CD14-positive monocyte (primary cell): ENCODE measurements around the gene ACTL10. TPM values are rescaled to one million over a fixed set of nuclear protein-coding genes. Genes with fewer than 3 reads are reported as not detected.

ENCODE experiments used
- DNase-seq, 3 donors: peaks; one replicate each; pipeline ENCODE4 v3.0.0-alpha.2; 2011 to 2022
- H2AFZ ChIP-seq: 2 replicates; pipeline ENCODE4 v1.6.0; 2012; ENCODE audit warnings: mild to moderate bottlenecking, low read depth, low read length, inconsistent platforms; ENCODE audit not compliant: insufficient read depth, poor library complexity, severe bottlenecking
- H3K27ac ChIP-seq, 2 donors: 1 replicate in 1 of 2; 2 replicates in 1 of 2; pipeline ENCODE4 v1.5.1; 2012 to 2013; ENCODE audit warnings: low read length in 2 of 2, control low read depth in 1 of 2, inconsistent platforms in 1 of 2, low read depth in 1 of 2, mild to moderate bottlenecking in 1 of 2
- H3K27me3 ChIP-seq, 2 donors: one replicate each; pipeline versions ENCODE4 v1.6.0 to v1.6.1; 2011 to 2013; ENCODE audit warnings: low read length in 2 of 2; ENCODE audit not compliant: control insufficient read depth in 2 of 2, insufficient read depth in 2 of 2
- H3K36me3 ChIP-seq, 2 donors: replicated peaks in 1 of 2; 1 replicate in 1 of 2; 2 replicates in 1 of 2; pipeline versions ENCODE4 v1.5.1 to v1.6.1; 2012 to 2013; ENCODE audit warnings: low read length in 2 of 2, control low read depth in 1 of 2, inconsistent platforms in 1 of 2, mild to moderate bottlenecking in 1 of 2; ENCODE audit not compliant: insufficient read depth in 2 of 2, control insufficient read depth in 1 of 2
- H3K4me1 ChIP-seq, 2 donors: 1 replicate in 1 of 2; 2 replicates in 1 of 2; pipeline versions ENCODE4 v1.5.1 to v1.6.1; 2012 to 2013; ENCODE audit warnings: low read length in 2 of 2, control low read depth in 1 of 2, inconsistent platforms in 1 of 2, mild to moderate bottlenecking in 1 of 2, moderate library complexity in 1 of 2; ENCODE audit not compliant: insufficient read depth in 2 of 2, control insufficient read depth in 1 of 2
- H3K4me2 ChIP-seq: replicated peaks from 2 replicates; pipeline ENCODE3; 2012; ENCODE audit warnings: low read length, moderate library complexity, mild to moderate bottlenecking; ENCODE audit not compliant: poor library complexity, severe bottlenecking; ENCODE audit errors: extremely low read depth
- H3K4me3 ChIP-seq, 3 experiments: fragments of 200-600 bp in 1 of 3; sonication (generic) in 1 of 3; replicated peaks in 1 of 3; 1 replicate in 2 of 3; 2 replicates in 1 of 3; pipeline ENCODE4 v1.5.1; 2011 to 2013; ENCODE audit warnings: low read length in 3 of 3, mild to moderate bottlenecking in 3 of 3, control low read depth in 2 of 3, low read depth in 2 of 3, inconsistent platforms in 1 of 3, moderate library complexity in 1 of 3
- H3K79me2 ChIP-seq: 2 replicates; pipeline ENCODE4 v1.6.0; 2012; ENCODE audit warnings: mild to moderate bottlenecking, control low read depth, inconsistent platforms, low read length, moderate library complexity; ENCODE audit not compliant: insufficient read depth
- H3K9ac ChIP-seq: 2 replicates; pipeline ENCODE4 v1.6.0; 2017; ENCODE audit warnings: low read length, mild to moderate bottlenecking; ENCODE audit not compliant: insufficient read depth, poor library complexity, severe bottlenecking
- H3K9me3 ChIP-seq, 2 donors: replicated peaks in 1 of 2; 1 replicate in 1 of 2; 2 replicates in 1 of 2; pipeline versions ENCODE4 v1.5.1 to v1.6.1; 2012 to 2013; ENCODE audit warnings: low read length in 2 of 2, control low read depth in 1 of 2; ENCODE audit not compliant: control insufficient read depth in 1 of 2, insufficient read depth in 1 of 2
- H4K20me1 ChIP-seq: 2 replicates; pipeline ENCODE4 v1.6.0; 2012; ENCODE audit warnings: mild to moderate bottlenecking, low read length, control low read depth, moderate library complexity; ENCODE audit not compliant: insufficient read depth
- H3K27ac Mint-ChIP-seq, 7 donors: one replicate each; pipeline ENCODE4 v1.8.0; 2020; ENCODE audit warnings: mild to moderate bottlenecking in 7 of 7, mixed read lengths in 7 of 7, moderate library complexity in 6 of 7, inconsistent platforms in 2 of 7
- H3K27me3 Mint-ChIP-seq, 3 donors: one replicate each; pipeline ENCODE4 v1.8.0; 2021 to 2022; ENCODE audit warnings: low read depth in 3 of 3, mild to moderate bottlenecking in 3 of 3, mixed read lengths in 3 of 3, moderate library complexity in 3 of 3, inconsistent platforms in 1 of 3
- H3K36me3 Mint-ChIP-seq, 2 donors: one replicate each; pipeline ENCODE4 v1.8.0; 2020; ENCODE audit warnings: mixed read lengths in 2 of 2, inconsistent platforms in 1 of 2, mild to moderate bottlenecking in 1 of 2
- H3K4me1 Mint-ChIP-seq: one replicate; pipeline ENCODE4 v1.8.0; 2020; ENCODE audit warnings: mild to moderate bottlenecking, mixed read lengths
- H3K4me3 Mint-ChIP-seq, 2 donors: one replicate each; pipeline ENCODE4 v1.8.0; 2020; ENCODE audit warnings: mild to moderate bottlenecking in 2 of 2, mixed read lengths in 2 of 2, moderate library complexity in 1 of 2
- H3K9me3 Mint-ChIP-seq, 7 donors: one replicate each; pipeline ENCODE4 v1.8.0; 2020 to 2022; ENCODE audit warnings: mixed read lengths in 7 of 7, mild to moderate bottlenecking in 6 of 7, moderate library complexity in 6 of 7, inconsistent platforms in 2 of 7
- CTCF ChIP-seq: fragments of 200-600 bp; IDR thresholded peaks from one replicate; pipeline ENCODE4 v1.8.0; 2022; ENCODE audit warnings: antibody characterized with exemption, mild to moderate bottlenecking
- whole genome bisulfite sequencing: methylation state at CpG from one replicate; pipeline ENCODE4 v1.1.5; 2013; ENCODE audit warnings: missing lambda C conversion rate; ENCODE audit not compliant: insufficient coverage; 5-methylcytosine and 5-hydroxymethylcytosine counted together
- intact Hi-C, 2 donors: fragments of 100-400 bp; cut with micrococcal nuclease; formaldehyde crosslinking; loops; one replicate each; pipeline versions ENCODE4 v1.15.0 to v1.15.1; 2023
- polyA plus RNA-seq, 3 donors: library from polyadenylated mRNA; depleted of rRNA in 1 of 3; unstranded in 2 of 3; stranded (reverse) in 1 of 3; fragments of 300-500 nt in 2 of 3; fragments of >200 nt in 1 of 3; fragmentation: Illumina TruSeq in 2 of 3; gene quantifications; 1 replicate in 2 of 3; 2 replicates in 1 of 3; pipeline ENCODE4 v1.2.3, GENCODE V29; 2012 to 2021

Gene ACTL10
- polyA plus RNA-seq, 3 donors = 0.31 to 1.2 (median 1.1) TPM

DNA sequence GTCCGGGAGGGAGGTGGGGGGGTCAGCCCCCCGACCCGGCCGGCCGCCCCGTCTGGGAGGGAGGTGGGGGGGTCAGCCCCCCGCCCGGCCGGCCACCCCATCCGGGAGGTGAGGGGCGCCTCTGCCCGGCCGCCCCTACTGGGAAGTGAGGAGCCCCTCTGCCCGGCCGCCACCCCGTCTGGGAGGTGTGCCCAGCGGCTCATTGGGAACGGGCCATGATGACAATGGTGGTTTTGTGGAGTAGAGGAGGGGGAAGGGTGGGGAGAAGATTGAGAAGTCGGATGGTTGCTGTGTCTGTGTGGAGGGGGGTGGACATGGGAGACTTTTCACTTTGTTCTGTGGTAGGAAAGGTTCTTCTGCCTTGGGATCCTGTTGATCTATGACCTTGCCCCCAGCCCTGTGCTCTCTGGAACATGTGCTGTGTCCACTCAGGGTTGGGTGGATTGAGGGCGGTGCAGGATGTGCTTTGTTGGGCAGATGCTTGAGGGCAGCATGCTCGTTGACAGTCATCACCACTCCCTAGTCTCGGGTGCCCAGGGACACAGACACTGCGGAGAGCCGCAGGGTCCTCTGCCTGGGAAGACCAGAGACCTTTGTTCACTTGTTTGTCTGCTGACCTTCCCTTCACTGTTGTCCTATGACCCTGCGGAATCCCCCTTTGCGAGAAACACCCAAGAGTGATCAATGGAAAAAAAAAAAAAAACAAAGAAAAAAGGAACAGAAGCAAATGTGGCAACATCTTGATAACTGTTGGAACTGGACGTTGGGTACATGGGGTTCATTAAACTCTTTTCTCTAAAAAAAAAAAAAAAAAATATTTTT lies 35.1 kb downstream of the ACTL10 start:
- no peaks in the 10 kb centered on the region for H3K4me1 Mint-ChIP-seq
- intact Hi-C loops = no loop called here
- H4K20me1 ChIP-seq = no peaks in the 10 kb centered on the region
- peaks cover 6 to 14% of the 10 kb centered on the region in 2 donors for H3K36me3 ChIP-seq
- no peak overlapping the region for H3K27ac ChIP-seq
- H3K27me3 ChIP-seq = no peaks in the 10 kb centered on the region
- H3K4me3 Mint-ChIP-seq = no peak overlapping the region
- WGBS = 91% methylated on average over 17 of the region's 27 CpGs
- H3K27ac Mint-ChIP-seq = no peak overlapping the region
- H3K9me3 Mint-ChIP-seq = peaks cover 10 to 24% (median 17%) of the 10 kb centered on the region in 7 donors
- peaks cover 0 to 10% of the 10 kb centered on the region in 2 donors for H3K9me3 ChIP-seq
- H3K27me3 Mint-ChIP-seq = peaks cover 0 to 2% (median 0%) of the 10 kb centered on the region in 3 donors
- H3K36me3 Mint-ChIP-seq = peaks cover 7 to 19% of the 10 kb centered on the region in 2 donors
- H3K9ac ChIP-seq = no peak overlapping the region
- no peaks in the 10 kb centered on the region for H3K79me2 ChIP-seq
- no peak for DNase-seq
- H3K4me1 ChIP-seq = no peaks in the 10 kb centered on the region
- no peak for TF ChIP-seq CTCF
- no peak overlapping the region for H2AFZ ChIP-seq
- H3K4me3 ChIP-seq = no peak overlapping the region
- no peak overlapping the region for H3K4me2 ChIP-seq

GRCh38 chr20:33702861-33703260 lies 36.1 kb downstream of the ACTL10 start:
- intact Hi-C loops = no loop called here
- Histone ChIP-seq H3K27me3 (no peaks in the 10 kb centered on the region), H3K4me2 (no peak overlapping the region), H3K9me3 (peaks cover 0 to 10% of the 10 kb centered on the region in 2 donors), H3K27ac (no peak overlapping the region), H4K20me1 (no peaks in the 10 kb centered on the region), H3K9ac (no peak overlapping the region), H3K4me3 (no peak overlapping the region), H2AFZ (no peak overlapping the region), H3K79me2 (no peaks in the 10 kb centered on the region), H3K36me3 (peaks cover 14 to 24% of the 10 kb centered on the region in 2 donors), H3K4me1 (no peaks in the 10 kb centered on the region)
- Mint-ChIP-seq H3K9me3 (peaks cover 10 to 24% (median 17%) of the 10 kb centered on the region in 7 donors), H3K4me3 (no peak overlapping the region), H3K27me3 (peaks cover 0 to 2% (median 0%) of the 10 kb centered on the region in 3 donors), H3K36me3 (peaks cover 14 to 29% of the 10 kb centered on the region in 2 donors), H3K27ac (peak overlapping the region in 1 of 7 donors; percentile 85), H3K4me1 (no peaks in the 10 kb centered on the region)
- no peak for TF ChIP-seq CTCF
- 78% methylated on average over 5 of the region's 5 CpGs for WGBS
- no peak for DNase-seq
